Psoas muscle (tissue), 8 donors: ENCODE measurements around the gene KCNMA1. TPM values are rescaled to one million over a fixed set of nuclear protein-coding genes. Genes with fewer than 3 reads are reported as not detected.

Experiments used
- ATAC-seq, 4 donors: fragments of 200-7000 bp; cut with Tn5 transposase; one replicate each; pipeline ENCODE4 v1.9.1; 2020; ENCODE audit warnings: moderate library complexity in 3 of 4, mild to moderate bottlenecking in 2 of 4
- DNase-seq, 2 donors: peaks; one replicate each; pipeline ENCODE4 v3.0.0-alpha.2; 2020
- H3K27ac ChIP-seq: fragments of 200-600 bp; one replicate; pipeline ENCODE4 v1.8.0; 2022
- H3K27me3 ChIP-seq, 3 donors: fragments of 200-600 bp in 1 of 3; one replicate each; pipeline versions ENCODE4 v1.6.1 to v1.8.0; 2013 to 2022; ENCODE audit warnings: low read length in 2 of 3, mild to moderate bottlenecking in 2 of 3, moderate library complexity in 1 of 3; ENCODE audit not compliant: insufficient read depth in 3 of 3
- H3K36me3 ChIP-seq, 2 donors: fragments of 200-600 bp in 1 of 2; one replicate each; pipeline versions ENCODE4 v1.6.1 to v1.8.0; 2013 to 2022; ENCODE audit warnings: low read depth in 1 of 2, mild to moderate bottlenecking in 1 of 2, moderate library complexity in 1 of 2; ENCODE audit not compliant: insufficient read depth in 1 of 2
- H3K4me1 ChIP-seq: fragments of 200-600 bp; one replicate; pipeline ENCODE4 v1.8.0; 2022
- H3K4me3 ChIP-seq: fragments of 200-600 bp; one replicate; pipeline ENCODE4 v1.8.0; 2022; ENCODE audit warnings: mild to moderate bottlenecking
- H3K9me3 ChIP-seq: fragments of 200-600 bp; one replicate; pipeline ENCODE4 v1.8.0; 2022
- CTCF ChIP-seq: fragments of 200-600 bp; IDR thresholded peaks from one replicate; pipeline ENCODE4 v1.8.0; 2022; ENCODE audit warnings: antibody characterized with exemption
- WGBS, 3 donors: extraction: QIAGEN DNeasy Blood & Tissue Kit; methylation state at CpG; one replicate each; pipeline versions ENCODE4 v1.1.6 to v1.1.7; 2013; 5-methylcytosine and 5-hydroxymethylcytosine counted together
- intact Hi-C, 2 donors: fragments of 100-400 bp; cut with DNase I; formaldehyde crosslinking; loops; one replicate each; pipeline versions ENCODE4 v1.11.0 to v1.14.2; 2022
- polyA plus RNA-seq, 3 donors: library from polyadenylated mRNA; stranded (reverse); fragments of 200-250 nt; gene quantifications; one replicate each; pipeline ENCODE4 v1.2.3, GENCODE V29; 2013
- total RNA-seq, 4 donors: library from RNA; stranded (reverse); fragmentation: NEBNext Ultra II Directional in 2 of 4; extraction: Animal tissue kit (Norgen Biotek cat#: 25700) in 2 of 4; gene quantifications; one replicate each; pipeline versions ENCODE4 v1.2.1 to v1.2.4, GENCODE V29; 2021 to 2023
- donor health status: healthy with polysubstance abuse.
- donor health status: DM: no; HTN: no; CAD: no; lungs with moderate emphysema.
- donor health status: Bipolar disorder and iron deficiency.
- donor health status: healthy.
- donor health status: DM: yes; HTN: yes; CAD: no.
- donor health status: DM: no; HTN: no; CAD: no.
- donor health status: DM: no; HTN: no; CAD: no.
- donor health status: DM: yes; HTN: yes; CAD: no.

Gene KCNMA1
- total and polyA plus RNA-seq, 7 donors, result 7.9 to 53.0 (median 41.9) TPM

- Histone ChIP-seq H3K4me3 (no peak overlapping the region), H3K36me3 (no peaks in the 10 kb centered on the region), H3K27me3 (no peaks in the 10 kb centered on the region), H3K27ac (no peak overlapping the region), H3K9me3 (no peaks in the 10 kb centered on the region), H3K4me1 (no peaks in the 10 kb centered on the region)
- WGBS, 3 donors, result 54 to 62% (median 58%) methylated on average over 6 to 7 of the region's 7 CpGs
- DNase-seq, result no peak
- intact Hi-C loops, result no loop called here
- no peak for ATAC-seq
- no peak for TF ChIP-seq CTCF
Measured at GRCh38 chr10:77296534-77297392, 340.8 kb downstream of the KCNMA1 start.

- intact Hi-C loops, result no loop called here
- ATAC-seq, result no peak
- no peaks in the 10 kb centered on the region for H3K4me1 ChIP-seq
- no peaks in the 10 kb centered on the region for H3K27me3 ChIP-seq
- 63 to 77% (median 64%) methylated on average over 7 of the region's 7 CpGs for WGBS, 3 donors
- no peak overlapping the region for H3K4me3 ChIP-seq
- no peaks in the 10 kb centered on the region for H3K36me3 ChIP-seq
- no peak overlapping the region for H3K27ac ChIP-seq
- no peak for DNase-seq
- H3K9me3 ChIP-seq, result no peaks in the 10 kb centered on the region
- no peak for TF ChIP-seq CTCF
Measured at GRCh38 chr10:77293773-77294172, 343.8 kb downstream of the KCNMA1 start.

- 80 to 86% (median 81%) methylated on average over 2 of the region's 2 CpGs for WGBS, 3 donors
- H3K36me3 ChIP-seq, result no peaks in the 10 kb centered on the region
- H3K4me3 ChIP-seq, result no peak overlapping the region
- H3K4me1 ChIP-seq, result no peaks in the 10 kb centered on the region
- intact Hi-C loops, result no loop called here
- H3K9me3 ChIP-seq, result no peaks in the 10 kb centered on the region
- TF ChIP-seq CTCF, result no peak
- DNase-seq (no peak), ATAC-seq (no peak)
- no peak overlapping the region for H3K27ac ChIP-seq
- no peaks in the 10 kb centered on the region for H3K27me3 ChIP-seq
Measured at GRCh38 chr10:77293347-77293746, 344.3 kb downstream of the KCNMA1 start.

GRCh38 chr10:77291596-77292505 lies 345.8 kb downstream of the KCNMA1 start:
- no peak for DNase-seq
- Histone ChIP-seq H3K4me3 (no peak overlapping the region), H3K4me1 (peaks cover 12% of the 10 kb centered on the region), H3K36me3 (no peaks in the 10 kb centered on the region), H3K9me3 (no peaks in the 10 kb centered on the region), H3K27me3 (no peaks in the 10 kb centered on the region), H3K27ac (no peak overlapping the region)
- intact Hi-C loops, result no loop called here
- whole genome bisulfite sequencing, 3 donors, result 71 to 76% (median 75%) methylated on average over 10 of the region's 10 CpGs
- TF ChIP-seq CTCF, result no peak
- ATAC-seq, result no peak
